Lung (tissue), 12 donors: ENCODE data around the gene HMCES. TPM values are rescaled to one million over a fixed set of nuclear protein-coding genes. Genes with fewer than 3 reads are reported as not detected.
A peak's percentile ranks its signal among the peaks of the same experiment; 100 is the strongest.

Experiments used
- ATAC-seq: fragments of 200-7000 bp; cut with Tn5 transposase; one replicate; pipeline ENCODE4 v1.9.1; 2020; ENCODE audit warnings: moderate number of reproducible peaks; ENCODE audit not compliant: insufficient read depth, low FRiP score
- DNase-seq, 3 donors: peaks; one replicate each; pipeline ENCODE4 v3.0.0-alpha.2; 2013 to 2017
- H3K27ac ChIP-seq, 2 donors: one replicate each; pipeline ENCODE4 v1.5.1; 2013; ENCODE audit warnings: mild to moderate bottlenecking in 2 of 2, moderate library complexity in 2 of 2, control low read depth in 1 of 2, inconsistent platforms in 1 of 2, low read depth in 1 of 2, low read length in 1 of 2
- H3K27me3 ChIP-seq, 3 donors: one replicate each; pipeline ENCODE4 v1.5.1; 2013; ENCODE audit warnings: low read length in 2 of 3; ENCODE audit not compliant: control insufficient read depth in 3 of 3, insufficient read depth in 3 of 3
- H3K36me3 ChIP-seq, 4 donors: one replicate each; pipeline ENCODE4 v1.5.1; 2013; ENCODE audit warnings: low read length in 4 of 4, mild to moderate bottlenecking in 1 of 4, moderate library complexity in 1 of 4; ENCODE audit not compliant: control insufficient read depth in 4 of 4, insufficient read depth in 4 of 4
- H3K4me1 ChIP-seq, 5 donors: one replicate each; pipeline ENCODE4 v1.5.1; 2013; ENCODE audit warnings: low read length in 5 of 5, mild to moderate bottlenecking in 2 of 5, moderate library complexity in 1 of 5; ENCODE audit not compliant: control insufficient read depth in 5 of 5, insufficient read depth in 5 of 5
- H3K4me3 ChIP-seq: one replicate; pipeline ENCODE4 v1.5.1; 2013; ENCODE audit warnings: mild to moderate bottlenecking, control low read depth, moderate library complexity
- H3K9ac ChIP-seq, 2 donors: one replicate each; pipeline ENCODE4 v1.5.1; 2013; ENCODE audit warnings: low read length in 2 of 2, control low read depth in 1 of 2; ENCODE audit not compliant: insufficient read depth in 1 of 2
- H3K9me3 ChIP-seq, 4 donors: one replicate each; pipeline ENCODE4 v1.5.1; 2013; ENCODE audit warnings: low read length in 3 of 4, mild to moderate bottlenecking in 1 of 4, moderate library complexity in 1 of 4; ENCODE audit not compliant: control insufficient read depth in 4 of 4, insufficient read depth in 3 of 4
- WGBS, 2 donors: extraction: QIAGEN DNeasy Blood & Tissue Kit; methylation state at CpG; one replicate each; pipeline ENCODE4 v1.1.7; 2013; 5-methylcytosine and 5-hydroxymethylcytosine counted together
- polyA plus RNA-seq, 2 donors: library from polyadenylated mRNA; stranded (reverse); fragments of 200-250 nt; gene quantifications; one replicate each; pipeline ENCODE4 v1.2.1, GENCODE V29; 2013
- total RNA-seq, 2 donors: library from RNA; depleted of rRNA in 1 of 2; stranded (reverse); fragments of >200 nt in 1 of 2; gene quantifications; one replicate each; pipeline ENCODE4 v1.2.1, GENCODE V29; 2014 to 2021
- TF ChIP-seq, protein P1 (sequence below): IDR thresholded peaks from 2 replicates; pipeline ENCODE4 v1.5.1; 2012; ENCODE audit warnings: mild to moderate bottlenecking; ENCODE audit errors: control extremely low read depth, extremely low read depth
- donor health status: control.
- donor health status: control.
- donor health status: Bipolar disorder and iron deficiency.
- donor health status: healthy.
- donor health status: DM: yes; HTN: yes; CAD: no.

HMCES gene
- total and polyA plus RNA-seq, 4 donors, result 23.2 to 36.6 (median 34.6) TPM

DNA sequence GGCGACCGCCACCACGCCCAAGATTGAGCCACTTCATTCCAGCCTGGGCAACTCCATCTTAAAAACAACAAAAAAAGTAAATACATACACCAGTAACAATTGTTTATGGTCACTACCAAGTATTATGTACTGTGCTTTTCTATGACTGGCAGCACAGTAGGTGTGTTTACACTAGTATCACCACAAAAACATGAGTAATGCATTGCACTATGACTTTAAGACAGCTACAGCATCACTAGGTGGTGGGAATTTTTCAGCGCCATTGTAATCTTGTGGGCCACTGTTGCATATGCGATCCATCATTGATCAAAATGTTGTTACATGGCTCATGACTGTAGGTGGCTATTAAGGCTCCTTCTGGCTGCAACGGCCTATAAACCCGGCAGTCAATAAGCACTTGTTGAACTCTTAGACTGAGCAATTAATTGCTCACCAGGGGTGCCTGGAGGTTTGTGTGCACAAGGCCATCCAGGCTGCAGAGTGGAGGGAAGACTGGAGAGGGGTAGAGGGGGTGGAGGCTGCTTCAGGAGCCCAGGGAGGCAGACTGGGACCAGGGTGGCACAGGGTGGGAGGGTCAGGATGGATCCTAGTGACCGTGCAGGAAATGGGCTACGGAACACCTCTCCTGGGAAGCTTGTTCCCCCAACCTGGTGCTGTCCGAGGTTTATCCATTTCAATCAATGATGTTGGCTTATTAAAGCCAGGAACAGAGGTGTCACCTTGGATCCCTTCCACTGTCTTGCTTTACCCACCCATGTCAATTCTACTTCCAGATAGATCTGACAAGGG is 47.1 kb upstream of the HMCES start:
- no peak for DNase-seq
- H3K4me3 ChIP-seq, result no peak overlapping the region
- H3K36me3 ChIP-seq, result no peaks in the 10 kb centered on the region
- WGBS, 2 donors, result 84% methylated on average over 10 of the region's 10 CpGs
- ATAC-seq, result no peak
- H3K9me3 ChIP-seq, result no peaks in the 10 kb centered on the region
- peaks cover 0 to 15% (median 12%) of the 10 kb centered on the region in 5 donors for H3K4me1 ChIP-seq
- TF ChIP-seq, protein P1, sequence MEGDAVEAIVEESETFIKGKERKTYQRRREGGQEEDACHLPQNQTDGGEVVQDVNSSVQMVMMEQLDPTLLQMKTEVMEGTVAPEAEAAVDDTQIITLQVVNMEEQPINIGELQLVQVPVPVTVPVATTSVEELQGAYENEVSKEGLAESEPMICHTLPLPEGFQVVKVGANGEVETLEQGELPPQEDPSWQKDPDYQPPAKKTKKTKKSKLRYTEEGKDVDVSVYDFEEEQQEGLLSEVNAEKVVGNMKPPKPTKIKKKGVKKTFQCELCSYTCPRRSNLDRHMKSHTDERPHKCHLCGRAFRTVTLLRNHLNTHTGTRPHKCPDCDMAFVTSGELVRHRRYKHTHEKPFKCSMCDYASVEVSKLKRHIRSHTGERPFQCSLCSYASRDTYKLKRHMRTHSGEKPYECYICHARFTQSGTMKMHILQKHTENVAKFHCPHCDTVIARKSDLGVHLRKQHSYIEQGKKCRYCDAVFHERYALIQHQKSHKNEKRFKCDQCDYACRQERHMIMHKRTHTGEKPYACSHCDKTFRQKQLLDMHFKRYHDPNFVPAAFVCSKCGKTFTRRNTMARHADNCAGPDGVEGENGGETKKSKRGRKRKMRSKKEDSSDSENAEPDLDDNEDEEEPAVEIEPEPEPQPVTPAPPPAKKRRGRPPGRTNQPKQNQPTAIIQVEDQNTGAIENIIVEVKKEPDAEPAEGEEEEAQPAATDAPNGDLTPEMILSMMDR, result no peak
- no peaks in the 10 kb centered on the region for H3K27me3 ChIP-seq
- H3K9ac ChIP-seq, result no peak overlapping the region
- peak overlapping the region in 1 of 2 donors; percentile 73 for H3K27ac ChIP-seq

DNA sequence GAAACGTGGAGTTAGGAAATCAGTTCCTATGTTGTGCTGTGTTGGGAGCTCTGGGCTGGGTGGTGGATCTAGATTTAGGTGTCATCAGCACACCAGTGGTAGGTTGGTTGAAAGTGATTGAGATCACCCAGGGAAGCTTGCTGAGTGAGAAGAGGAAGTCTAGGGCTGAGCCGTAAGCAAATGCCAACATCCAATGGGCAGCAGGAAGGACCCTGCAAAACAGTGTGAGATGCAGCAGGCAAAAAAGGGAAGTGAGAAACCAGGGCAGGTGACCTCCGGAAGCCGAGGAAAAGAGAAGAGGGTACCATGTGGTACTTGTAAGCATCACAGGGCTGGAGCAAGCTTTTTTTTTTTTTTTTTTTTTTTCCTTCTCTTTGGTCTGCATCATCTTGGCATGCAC is 45.1 kb upstream of the HMCES start:
- WGBS, 2 donors, result 19 to 51% methylated on average over 4 of the region's 4 CpGs
- H3K4me3 ChIP-seq, result no peak overlapping the region
- H3K9me3 ChIP-seq, result no peaks in the 10 kb centered on the region
- ATAC-seq (peak; percentile 27), DNase-seq (peak in 2 of 3 donors; percentile 24 to 27)
- peak overlapping the region in 1 of 2 donors; percentile 66 for H3K27ac ChIP-seq
- TF ChIP-seq, protein P1, result no peak
- H3K4me1 ChIP-seq, result peaks cover 0 to 12% (median 10%) of the 10 kb centered on the region in 5 donors
- H3K36me3 ChIP-seq, result no peaks in the 10 kb centered on the region
- H3K9ac ChIP-seq, result peak overlapping the region in 1 of 2 donors; percentile 28
- no peaks in the 10 kb centered on the region for H3K27me3 ChIP-seq

DNA sequence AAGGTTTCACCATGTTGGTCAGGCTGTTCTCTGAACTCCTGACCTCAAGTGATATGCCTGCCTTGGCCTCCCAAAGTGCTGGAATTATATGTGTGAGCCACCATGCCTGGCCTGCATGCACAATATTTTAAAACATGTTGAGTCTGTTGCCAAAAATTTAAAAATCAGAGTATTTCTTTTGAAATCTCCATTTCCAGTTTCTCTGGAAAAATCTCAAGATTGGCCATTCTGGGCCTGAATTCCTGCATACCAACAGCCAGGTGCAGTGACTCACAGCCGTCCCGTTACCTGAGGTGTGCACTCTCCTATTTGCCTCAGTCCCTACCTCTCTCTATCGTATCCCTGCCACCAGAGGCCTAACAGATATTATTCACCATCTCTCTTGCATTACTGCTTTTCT is 44.2 kb upstream of the HMCES start:
- ATAC-seq (no peak), DNase-seq (no peak)
- WGBS, 2 donors, result 93 to 98% methylated on average over 3 of the region's 3 CpGs
- Histone ChIP-seq H3K4me3 (no peak overlapping the region), H3K27ac (peak overlapping the region in 1 of 2 donors; percentile 57), H3K36me3 (no peaks in the 10 kb centered on the region), H3K4me1 (peaks cover 0 to 3% (median under 1%) of the 10 kb centered on the region in 5 donors), H3K9ac (no peak overlapping the region), H3K27me3 (no peaks in the 10 kb centered on the region), H3K9me3 (no peaks in the 10 kb centered on the region)
- TF ChIP-seq, protein P1, result no peak
